GM08714 (cell line): ENCODE results near the gene UBE2L6.

Experiments used
- H3K4me3 ChIP-seq: fragments of 200-500 bp; sonication (Bioruptor generic); 2 replicates; pipeline ENCODE4 v1.5.1; 2014; ENCODE audit warnings: mild to moderate bottlenecking, low read length, inconsistent platforms
- ZNF274 ChIP-seq: IDR thresholded peaks from 2 replicates; pipeline ENCODE4 v1.6.1; 2012; ENCODE audit warnings: mild to moderate bottlenecking, low read depth, low read length

The UBE2L6 gene

DNA sequence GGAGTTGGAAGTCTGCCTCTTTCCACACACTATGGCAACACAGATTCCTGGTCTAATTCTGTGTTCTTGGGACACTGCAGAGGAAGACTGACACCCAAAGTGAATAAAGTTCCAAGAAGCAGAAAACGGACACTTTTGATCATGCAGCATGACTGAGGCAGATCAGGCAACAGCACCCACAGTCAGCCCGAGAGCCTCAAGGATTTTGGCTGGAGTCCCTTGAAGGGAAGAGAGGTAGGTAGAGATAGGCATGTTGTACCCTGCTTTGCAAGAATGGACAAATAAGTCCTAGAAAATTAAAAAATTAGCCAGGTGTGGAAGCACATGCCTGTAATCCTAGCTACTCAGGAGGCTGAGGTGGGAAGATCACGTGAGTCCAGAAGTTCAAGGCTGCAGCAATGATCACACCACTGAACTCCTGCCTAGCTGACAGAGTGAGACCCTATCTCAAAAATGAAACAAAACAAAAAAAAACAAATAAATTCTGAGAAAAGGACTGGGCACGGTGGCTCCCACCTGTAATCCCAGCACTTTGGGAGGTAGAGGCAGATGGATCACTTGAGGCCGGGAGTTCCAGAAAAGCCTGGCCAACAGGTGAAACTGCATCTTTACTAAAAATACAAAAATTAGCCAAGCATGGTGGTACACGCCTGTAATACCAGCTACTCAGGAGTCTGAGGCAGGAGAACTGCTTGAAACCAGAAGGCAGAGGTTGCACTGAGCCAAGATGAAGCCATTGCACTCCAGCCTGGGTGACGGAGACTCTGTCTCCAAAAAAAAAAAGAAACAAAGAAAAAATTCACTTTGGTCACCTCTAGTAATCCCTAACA is 58.9 kb downstream of the UBE2L6 start:
- no peak for TF ChIP-seq ZNF274
- no peak overlapping the region for H3K4me3 ChIP-seq

DNA sequence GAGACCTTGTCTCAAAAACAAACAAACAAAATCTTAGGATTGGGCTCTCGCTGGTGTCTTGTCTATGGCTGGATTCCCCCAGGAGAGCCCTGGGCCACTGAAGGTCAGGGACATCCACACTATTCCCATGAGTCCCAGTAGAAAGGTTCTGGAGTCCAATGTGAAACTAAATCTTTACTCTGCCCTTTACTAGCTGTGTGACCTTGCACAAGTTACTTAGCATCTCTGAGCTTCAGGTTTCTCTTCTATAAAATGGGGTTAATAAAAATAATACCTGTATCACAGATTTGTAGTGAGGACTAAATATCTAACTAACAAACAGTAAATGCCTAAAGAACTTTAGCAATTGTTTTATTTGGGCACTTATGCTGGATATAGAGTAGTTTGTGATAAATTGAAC is 61.0 kb downstream of the UBE2L6 start:
- no peak overlapping the region for H3K4me3 ChIP-seq
- no peak for TF ChIP-seq ZNF274

DNA sequence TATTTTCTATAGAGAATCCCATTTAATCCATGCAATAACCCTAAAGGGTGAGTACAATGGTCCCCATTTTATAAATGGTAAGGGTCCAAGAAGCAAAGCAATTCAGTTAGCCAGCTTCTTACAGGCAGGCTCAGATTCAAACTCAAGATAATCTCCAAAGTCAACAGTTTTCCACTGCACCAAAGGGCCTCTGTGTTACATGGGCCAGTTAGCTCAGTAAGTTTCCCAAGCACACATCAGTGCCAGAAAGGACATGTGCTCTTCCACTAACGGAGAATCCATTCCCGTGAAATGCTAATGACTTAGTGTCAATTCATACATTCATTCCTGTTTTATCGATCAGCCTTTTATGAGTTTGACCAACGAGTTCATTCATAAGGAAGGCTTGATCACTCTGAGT is 63.0 kb downstream of the UBE2L6 start:
- no peak overlapping the region for H3K4me3 ChIP-seq
- no peak for TF ChIP-seq ZNF274

DNA sequence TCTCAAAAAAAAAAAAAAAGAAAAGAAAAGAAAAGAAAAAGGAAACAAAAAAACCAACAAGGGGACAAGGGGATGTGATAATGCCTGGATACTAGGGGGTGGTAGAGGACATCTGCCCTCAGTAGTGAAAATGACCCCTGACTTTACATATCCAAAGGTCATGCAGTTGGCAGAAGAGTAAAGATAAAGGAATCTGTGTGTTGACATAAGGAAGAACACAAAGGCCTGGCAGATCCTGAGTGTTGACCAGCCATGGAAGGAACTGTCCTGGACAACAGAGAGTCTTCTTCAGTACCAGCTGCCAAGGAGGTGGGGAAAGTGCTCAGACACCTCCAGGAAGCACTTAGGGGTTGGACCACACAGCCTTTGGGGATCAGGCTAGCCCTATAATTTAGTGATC is 64.6 kb downstream of the UBE2L6 start:
- TF ChIP-seq ZNF274 = no peak
- H3K4me3 ChIP-seq = no peak overlapping the region

DNA sequence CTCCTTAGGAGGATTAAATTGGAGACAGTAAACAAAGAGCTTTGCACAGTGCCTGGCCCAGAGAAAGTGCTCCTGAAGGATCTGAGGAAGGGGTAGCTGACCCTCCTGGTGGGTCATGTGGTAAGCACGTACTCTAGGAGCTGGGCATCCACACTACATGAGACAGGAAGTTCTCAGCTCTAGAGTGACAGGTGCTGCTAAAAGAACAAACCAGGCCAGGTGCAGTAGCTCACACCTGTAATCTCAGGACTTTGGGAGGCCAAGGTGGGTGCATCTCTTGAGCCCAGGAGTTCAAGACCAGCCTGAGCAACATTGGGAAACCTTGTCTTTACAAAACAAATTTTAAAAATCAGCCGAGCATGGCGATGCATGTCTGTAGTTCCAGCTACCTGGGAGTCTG is 65.1 kb downstream of the UBE2L6 start:
- H3K4me3 ChIP-seq = no peak overlapping the region
- TF ChIP-seq ZNF274 = no peak

DNA sequence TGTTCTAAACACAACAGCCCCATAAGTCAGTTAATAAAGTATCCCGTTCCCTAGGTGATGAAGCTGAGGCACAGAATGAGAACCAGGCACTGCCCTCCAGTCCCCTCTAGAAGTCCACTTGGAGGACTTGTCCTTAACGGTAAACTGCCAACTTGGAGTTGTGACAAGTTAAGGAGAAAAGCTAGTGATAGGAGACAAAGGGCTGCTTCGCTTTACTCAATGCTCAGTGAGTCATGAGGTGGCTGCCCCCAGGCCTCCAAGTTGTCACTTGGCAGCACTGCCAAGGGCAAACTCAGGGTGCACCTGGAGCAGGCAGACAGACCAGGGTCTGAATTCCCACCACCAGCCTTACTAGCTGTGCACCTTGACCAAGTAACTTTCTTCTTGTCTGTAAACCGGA is 65.5 kb downstream of the UBE2L6 start:
- H3K4me3 ChIP-seq = no peak overlapping the region
- no peak for TF ChIP-seq ZNF274
